ENCODE data around the gene KCNIP4. TPM values are rescaled to one million over a fixed set of nuclear protein-coding genes. Genes with fewer than 3 reads are reported as not detected.

Gene KCNIP4
- total and polyA plus RNA-seq, 2 donors (not counting 3 experiments of a cell fraction or from before 2014, with no cell fraction given) = not detected

GRCh38 chr4:20997886-20998285 lies 950.7 kb downstream of the KCNIP4 start:
- Histone ChIP-seq H3K27ac (ENCODE audit: insufficient read depth, low read depth, low read length) (no peak overlapping the region), H3K9ac (replicated peaks; ENCODE audit: extremely low read depth, insufficient read depth, low read length) (no peak overlapping the region), H3K27me3 (ENCODE audit: control insufficient read depth in 2 of 2, insufficient read depth in 2 of 2, low read length in 2 of 2) (no peaks in the 10 kb centered on the region), H3K4me1 (ENCODE audit: control insufficient read depth, extremely low read depth, insufficient read depth, low read length) (no peaks in the 10 kb centered on the region), H2AFZ (ENCODE audit: low read depth, low read length) (no peak overlapping the region), H3K9me3 (replicated peaks; ENCODE audit: control insufficient read depth, insufficient read depth, low read length) (no peaks in the 10 kb centered on the region), H3K4me3 (replicated peaks in 1 of 3; ENCODE audit: insufficient read depth in 1 of 3, low read depth in 1 of 3, low read length in 3 of 3) (no peak overlapping the region), H3K79me2 (ENCODE audit: control insufficient read depth, insufficient read depth, low read length) (no peaks in the 10 kb centered on the region), H3K9me1 (replicated peaks; ENCODE audit: control insufficient read depth, extremely low read depth, insufficient read depth, low read length) (no peaks in the 10 kb centered on the region), H3K36me3 (ENCODE audit: control insufficient read depth in 2 of 2, extremely low read depth in 1 of 2, insufficient read depth in 2 of 2, low read length in 2 of 2) (no peaks in the 10 kb centered on the region), H4K20me1 (replicated peaks; ENCODE audit: control insufficient read depth, extremely low read depth, insufficient read depth, low read length) (no peaks in the 10 kb centered on the region), H3K4me2 (ENCODE audit: insufficient read depth, low read length) (no peak overlapping the region)
- BruUV-seq (replicated peaks) = no TSS peak
- dilution Hi-C loops (cut with MboI; ENCODE audit: extremely low pct_ligation_motif_present, low sequenced_read_pairs) = no loop called here
- ChIA-PET CTCF (no interaction called here), POLR2A (no interaction called here)
- DNase-seq (ENCODE audit: low read depth, low spot score) (no peak), FAIRE-seq (no peak)
- intact Hi-C loops (cut with micrococcal nuclease) = no loop called here
- TF ChIP-seq MYC (IDR thresholded peaks at IDR 0.05; ENCODE audit: low read depth, low read length) (no peak), EZH2 (IDR thresholded peaks at IDR 0.05; ENCODE audit: borderline replicate concordance, low read depth, low read length, severe bottlenecking) (no peak), CTCF (IDR thresholded peaks at IDR 0.05; ENCODE audit: extremely low read depth in 1 of 2, insufficient read depth in 1 of 2, low read depth in 1 of 2, low read length in 2 of 2) (no peak), MAX (IDR thresholded peaks at IDR 0.05; ENCODE audit: insufficient read depth, insufficient read length) (no peak), JUN (IDR thresholded peaks at IDR 0.05; ENCODE audit: borderline replicate concordance, insufficient read depth, insufficient read length, low read depth) (no peak), POLR2AphosphoS5 (IDR thresholded peaks at IDR 0.05; ENCODE audit: insufficient read depth, low read depth, low read length) (no peak), POLR2A (IDR thresholded peaks at IDR 0.05; ENCODE audit: low read depth, low read length) (no peak), FOS (IDR thresholded peaks at IDR 0.05; ENCODE audit: borderline replicate concordance, insufficient read depth, low read length) (no peak), GATA2 (IDR thresholded peaks at IDR 0.05; ENCODE audit: insufficient read depth, insufficient read length, low read depth, low read length) (no peak)

Data from endothelial cell of umbilical vein (primary cell).